Uterus (tissue), 4 donors: ENCODE results near the gene BMPR2. TPM values are rescaled to one million over a fixed set of nuclear protein-coding genes. Genes with fewer than 3 reads are reported as not detected.

ENCODE experiments used
- DNase-seq, 2 donors: peaks; one replicate each; pipeline ENCODE4 v3.0.0-alpha.2; 2019 to 2020
- H3K27ac ChIP-seq, 2 donors: fragments of 200-600 bp; sonication (generic); 1 replicate in 1 of 2; 2 replicates in 1 of 2; pipeline ENCODE4 v1.5.1; 2016 to 2018
- H3K27me3 ChIP-seq, 2 donors: fragments of 200-600 bp; sonication (generic); one replicate each; pipeline ENCODE4 v1.5.1; 2018 to 2019; ENCODE audit warnings: control low read depth in 1 of 2
- H3K36me3 ChIP-seq, 2 donors: fragments of 200-600 bp; sonication (generic); one replicate each; pipeline ENCODE4 v1.5.1; 2019; ENCODE audit warnings: control low read depth in 1 of 2
- H3K4me1 ChIP-seq, 2 donors: fragments of 200-600 bp; sonication (generic); one replicate each; pipeline ENCODE4 v1.5.1; 2018 to 2019; ENCODE audit warnings: control low read depth in 1 of 2
- H3K4me3 ChIP-seq, 2 donors: fragments of 200-600 bp; sonication (generic); 1 replicate in 1 of 2; 2 replicates in 1 of 2; pipeline ENCODE4 v1.5.1; 2018 to 2019; ENCODE audit warnings: mild to moderate bottlenecking in 1 of 2
- H3K9me3 ChIP-seq, 2 donors: fragments of 200-600 bp; sonication (generic); one replicate each; pipeline ENCODE4 v1.5.1; 2019; ENCODE audit warnings: control low read depth in 1 of 2
- CTCF ChIP-seq, 4 experiments: fragments of 200-600 bp in 2 of 4; fragments of 450-650 bp in 2 of 4; sonication (generic) in 2 of 4; IDR thresholded peaks; one replicate each; pipeline ENCODE4 v1.5.1; 2016 to 2019; ENCODE audit warnings: antibody characterized with exemption in 4 of 4, mild to moderate bottlenecking in 2 of 4, moderate library complexity in 1 of 4
- POLR2A ChIP-seq, 2 donors: fragments of 450-650 bp; IDR thresholded peaks; one replicate each; pipeline ENCODE4 v1.6.1; 2016; ENCODE audit warnings: antibody characterized with exemption in 2 of 2, mild to moderate bottlenecking in 1 of 2, moderate library complexity in 1 of 2
- intact Hi-C: fragments of 100-400 bp; cut with DNase I; formaldehyde crosslinking; loops from one replicate; pipeline ENCODE4 v1.15.1; 2023; ENCODE audit warnings: low total_unique reads
- total RNA-seq, 4 donors: library from RNA; depleted of rRNA in 3 of 4; stranded (reverse); fragments of >200 nt in 3 of 4; gene quantifications; one replicate each; pipeline versions ENCODE4 v1.1.0 to v1.2.4, GENCODE V29; 2014 to 2023
- donor health status: DM: yes; HTN: yes; CAD: no.

Gene BMPR2
- total RNA-seq, 4 donors from 2014 or later: 38.7 to 101 (median 62.3) TPM

- TF ChIP-seq POLR2A (IDR thresholded peaks at IDR 0.05) (no peak), CTCF (IDR thresholded peaks at IDR 0.05) (no peak)
Measured at GRCh38 chr2:202410092-202410491, 34.0 kb downstream of the BMPR2 start.

GRCh38 chr2:202411097-202411496 is 35.0 kb downstream of the BMPR2 start:
- intact Hi-C loops: no loop called here

More at GRCh38 chr2:202410092-202410491, 34.0 kb downstream of the BMPR2 start:
- Histone ChIP-seq H3K9me3 (no peaks in the 10 kb centered on the region), H3K27me3 (no peaks in the 10 kb centered on the region), H3K4me1 (no peaks in the 10 kb centered on the region), H3K36me3 (no peaks in the 10 kb centered on the region), H3K27ac (no peak overlapping the region), H3K4me3 (no peak overlapping the region)
- intact Hi-C loops: no loop called here
- no peak for DNase-seq

GRCh38 chr2:202418027-202418426 is 41.9 kb downstream of the BMPR2 start:
- Histone ChIP-seq H3K27ac (no peak overlapping the region), H3K27me3 (no peaks in the 10 kb centered on the region), H3K36me3 (no peaks in the 10 kb centered on the region), H3K4me3 (no peak overlapping the region), H3K4me1 (peaks cover 0 to 4% of the 10 kb centered on the region in 2 donors), H3K9me3 (no peaks in the 10 kb centered on the region)
- DNase-seq: no peak
- intact Hi-C loops: no loop called here
- TF ChIP-seq CTCF (IDR thresholded peaks at IDR 0.05) (no peak), POLR2A (IDR thresholded peaks at IDR 0.05) (no peak)

More at GRCh38 chr2:202411097-202411496, 35.0 kb downstream of the BMPR2 start:
- Histone ChIP-seq H3K27ac (no peak overlapping the region), H3K27me3 (no peaks in the 10 kb centered on the region), H3K9me3 (no peaks in the 10 kb centered on the region), H3K36me3 (no peaks in the 10 kb centered on the region), H3K4me3 (no peak overlapping the region), H3K4me1 (no peaks in the 10 kb centered on the region)
- TF ChIP-seq POLR2A (IDR thresholded peaks at IDR 0.05) (no peak), CTCF (IDR thresholded peaks at IDR 0.05) (no peak)
- DNase-seq: no peak

GRCh38 chr2:202418511-202418910 is 42.4 kb downstream of the BMPR2 start:
- Histone ChIP-seq H3K4me3 (no peak overlapping the region), H3K27ac (no peak overlapping the region), H3K4me1 (peaks cover 0 to 6% of the 10 kb centered on the region in 2 donors), H3K36me3 (no peaks in the 10 kb centered on the region), H3K27me3 (no peaks in the 10 kb centered on the region), H3K9me3 (no peaks in the 10 kb centered on the region)
- no peak for DNase-seq
- intact Hi-C loops: no loop called here
- TF ChIP-seq CTCF (IDR thresholded peaks at IDR 0.05): no peak
- no peak for TF ChIP-seq POLR2A (IDR thresholded peaks at IDR 0.05)

- no peak for TF ChIP-seq POLR2A (IDR thresholded peaks at IDR 0.05)
- TF ChIP-seq CTCF (IDR thresholded peaks at IDR 0.05): no peak
- H3K27me3 ChIP-seq: no peaks in the 10 kb centered on the region
- peak; percentile 28 to 43 for DNase-seq
Measured at GRCh38 chr2:202423139-202423538, 47.0 kb downstream of the BMPR2 start.

More at GRCh38 chr2:202423139-202423538, 47.0 kb downstream of the BMPR2 start:
- Histone ChIP-seq H3K9me3 (no peaks in the 10 kb centered on the region), H3K36me3 (no peaks in the 10 kb centered on the region), H3K4me1 (peaks cover 0 to 6% of the 10 kb centered on the region in 2 donors), H3K27ac (no peak overlapping the region), H3K4me3 (no peak overlapping the region)
- intact Hi-C loops: no loop called here
